ENCODE measurements around the gene SLC26A1.
"Not testable (repeated sequence)": the region's sequence is repeated elsewhere in the genome, so short reads cannot be mapped to it uniquely, and the experiment has no call there.

SLC26A1 gene

DNA sequence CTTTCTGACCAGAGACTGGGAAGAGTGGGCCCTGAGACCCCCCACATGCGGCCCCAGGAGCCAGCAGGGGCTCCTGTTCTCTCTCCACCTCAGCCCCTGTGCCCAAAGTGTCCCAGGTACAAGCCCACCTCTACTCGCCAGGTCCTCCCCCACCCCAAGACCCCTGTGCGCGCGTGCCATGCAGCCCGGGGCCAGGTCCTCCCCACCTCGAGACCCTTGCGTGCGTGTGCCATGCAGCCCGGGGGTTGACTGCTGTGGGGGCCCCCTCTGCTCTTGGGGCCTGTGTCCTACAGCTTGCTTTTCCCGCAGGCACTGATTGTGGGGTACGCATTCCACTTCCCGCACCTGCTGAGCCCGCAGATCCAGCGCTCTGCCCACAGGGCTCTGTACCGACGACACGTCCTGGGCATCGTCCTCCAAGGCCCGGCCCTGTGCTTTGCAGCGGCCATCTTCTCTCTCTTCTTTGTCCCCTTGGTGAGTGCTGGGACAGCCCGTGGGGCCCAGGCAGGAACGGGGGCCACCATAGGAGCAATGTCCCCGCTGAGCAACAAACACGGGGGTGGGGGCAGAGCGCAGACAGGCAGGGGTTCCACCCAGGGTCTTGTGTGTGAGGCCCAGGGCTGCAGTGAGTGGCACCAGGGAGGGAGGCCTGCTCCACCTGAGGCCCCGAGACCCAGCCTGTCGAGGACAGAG lies 40.2 kb downstream of the SLC26A1 start:
- no peak for DNase-seq

DNA sequence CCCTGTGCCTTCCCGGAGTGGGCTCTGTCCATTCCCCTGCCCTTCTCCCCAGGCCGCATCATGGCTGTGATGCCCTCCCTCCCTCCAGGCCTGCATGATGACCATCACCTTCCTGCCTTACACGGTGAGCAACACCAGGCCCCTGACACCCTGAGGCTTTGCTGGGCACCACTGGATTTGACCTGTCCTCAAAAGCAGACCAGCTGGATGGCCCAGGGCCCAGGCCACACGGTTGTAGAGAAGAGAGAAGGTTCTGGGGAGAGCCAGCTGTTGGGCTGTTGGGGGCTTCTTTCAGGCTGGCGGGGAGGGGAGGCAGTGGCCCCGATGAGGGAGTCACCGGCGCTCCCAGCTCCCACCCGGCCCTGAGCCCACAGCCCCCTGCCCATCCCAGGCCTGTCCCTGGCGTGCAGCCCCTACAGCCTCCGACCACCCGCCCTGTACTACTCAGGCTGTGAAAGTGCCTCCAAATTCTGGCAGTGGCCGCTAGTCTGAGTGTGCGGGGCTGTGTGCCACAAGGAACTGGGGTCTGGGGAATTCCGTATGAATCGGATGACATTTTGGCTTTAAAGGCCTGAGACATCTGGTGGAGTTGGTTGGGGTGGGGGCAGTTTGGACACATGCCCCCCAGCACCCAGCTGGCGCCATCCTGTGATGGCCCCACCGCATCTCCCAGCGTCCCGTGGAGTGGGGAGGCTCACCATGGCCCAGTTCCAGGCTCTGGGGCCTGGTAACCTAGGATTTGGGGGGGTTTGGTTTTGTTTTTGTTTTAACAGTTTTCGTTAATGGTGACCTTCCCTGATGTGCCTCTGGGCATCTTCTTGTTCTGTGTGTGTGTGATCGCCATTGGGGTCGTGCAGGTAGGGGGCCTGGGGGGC lies 41.4 kb downstream of the SLC26A1 start:
- DNase-seq = no peak

DNA sequence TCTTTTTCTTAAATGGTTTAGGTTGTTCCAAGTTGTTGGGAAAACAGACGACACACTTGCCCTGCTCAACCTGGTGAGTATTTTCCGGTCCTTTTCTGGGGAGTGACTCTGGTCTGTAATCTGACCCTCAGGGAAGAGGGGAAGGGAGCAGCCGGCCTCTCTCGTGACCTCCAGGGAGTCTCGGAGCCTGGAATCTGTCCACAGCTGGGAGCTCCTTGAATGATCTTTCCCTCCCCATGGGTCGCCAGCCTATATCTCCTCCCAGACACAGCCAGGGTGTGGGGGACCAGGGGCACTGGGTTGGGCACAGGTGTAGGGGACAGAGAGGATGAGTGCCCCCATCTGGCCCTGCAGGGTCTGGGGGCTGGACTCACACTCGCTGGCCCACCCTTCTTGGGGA lies 42.0 kb downstream of the SLC26A1 start:
- DNase-seq = no peak

DNA sequence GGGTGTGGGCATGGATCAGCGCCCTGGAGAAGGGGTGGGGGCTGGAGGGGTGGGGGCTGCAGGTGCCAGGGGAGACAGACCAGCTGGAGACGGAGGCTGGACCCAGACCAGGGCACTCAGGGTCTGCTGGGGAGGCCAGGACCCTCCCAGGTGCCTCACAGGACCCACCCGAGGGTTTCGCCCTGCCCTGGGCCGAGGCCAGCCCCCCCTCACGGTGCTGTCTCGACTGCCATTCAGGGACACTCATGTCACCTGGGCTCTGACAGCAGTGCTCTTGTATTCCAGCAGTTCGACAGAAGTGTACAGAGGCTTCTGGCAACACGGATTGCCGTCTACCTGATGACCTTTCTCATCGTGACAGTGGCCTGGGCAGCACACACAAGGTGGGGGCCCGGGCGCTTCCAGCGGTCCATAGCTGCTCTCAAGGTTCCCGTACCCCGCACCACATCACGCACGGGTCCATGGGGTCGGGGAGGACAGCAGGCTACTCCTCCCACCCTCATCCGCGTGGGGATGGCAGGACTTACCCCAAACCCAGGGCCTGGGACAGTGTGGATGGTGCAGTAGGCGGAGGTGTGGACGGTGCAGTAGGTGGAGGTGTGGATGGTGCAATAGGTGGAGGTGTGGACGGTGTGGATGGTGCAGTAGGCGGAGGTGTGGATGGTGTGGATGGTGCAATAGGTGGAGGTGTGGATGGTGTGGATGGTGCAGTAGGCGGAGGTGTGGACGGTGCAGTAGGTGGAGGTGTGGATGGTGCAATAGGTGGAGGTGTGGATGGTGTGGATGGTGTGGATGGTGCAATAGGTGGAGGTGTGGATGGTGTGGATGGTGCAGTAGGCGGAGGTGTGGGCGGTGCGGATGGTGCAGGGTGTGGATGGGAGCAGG lies 42.8 kb downstream of the SLC26A1 start:
- DNase-seq = no peak

DNA sequence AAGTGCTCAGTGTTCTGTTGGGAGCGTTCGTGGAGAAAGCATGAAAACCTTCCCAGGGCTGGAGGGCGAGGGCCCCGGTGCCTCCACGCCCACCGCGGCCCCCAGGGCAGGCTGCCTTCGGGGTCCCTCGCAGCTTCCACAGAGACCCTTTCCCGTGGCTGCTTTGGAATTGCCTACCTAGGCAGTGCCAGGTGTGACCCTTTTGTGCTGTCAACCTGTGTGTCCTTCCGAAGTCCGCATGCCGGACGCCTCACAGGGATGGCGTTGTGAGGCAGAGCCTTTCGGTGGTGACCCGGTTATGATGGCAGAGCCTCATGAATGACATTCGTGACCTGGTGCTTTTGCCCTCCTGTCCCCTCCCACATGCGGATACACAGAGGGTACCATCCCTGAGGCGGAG lies 43.5 kb downstream of the SLC26A1 start:
- DNase-seq = no peak

DNA sequence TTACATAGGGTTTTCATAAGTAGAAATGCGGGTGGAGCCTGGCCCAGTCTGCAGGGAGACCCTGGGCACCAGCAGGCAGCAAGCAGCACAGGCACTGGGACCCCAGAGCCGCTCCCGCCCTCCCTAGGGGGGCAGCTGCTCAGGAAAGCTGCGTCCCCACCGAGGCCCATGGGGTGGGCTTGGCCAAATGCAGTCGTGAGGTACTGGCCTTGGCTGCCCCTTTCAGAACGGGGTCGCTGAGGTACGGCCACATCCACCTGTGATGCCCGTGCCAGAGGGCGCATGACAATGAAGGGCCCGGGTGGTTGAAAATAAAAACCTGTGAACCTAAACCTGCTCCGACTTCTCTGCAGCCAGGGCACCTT lies 44.3 kb downstream of the SLC26A1 start:
- no peak for DNase-seq

DNA sequence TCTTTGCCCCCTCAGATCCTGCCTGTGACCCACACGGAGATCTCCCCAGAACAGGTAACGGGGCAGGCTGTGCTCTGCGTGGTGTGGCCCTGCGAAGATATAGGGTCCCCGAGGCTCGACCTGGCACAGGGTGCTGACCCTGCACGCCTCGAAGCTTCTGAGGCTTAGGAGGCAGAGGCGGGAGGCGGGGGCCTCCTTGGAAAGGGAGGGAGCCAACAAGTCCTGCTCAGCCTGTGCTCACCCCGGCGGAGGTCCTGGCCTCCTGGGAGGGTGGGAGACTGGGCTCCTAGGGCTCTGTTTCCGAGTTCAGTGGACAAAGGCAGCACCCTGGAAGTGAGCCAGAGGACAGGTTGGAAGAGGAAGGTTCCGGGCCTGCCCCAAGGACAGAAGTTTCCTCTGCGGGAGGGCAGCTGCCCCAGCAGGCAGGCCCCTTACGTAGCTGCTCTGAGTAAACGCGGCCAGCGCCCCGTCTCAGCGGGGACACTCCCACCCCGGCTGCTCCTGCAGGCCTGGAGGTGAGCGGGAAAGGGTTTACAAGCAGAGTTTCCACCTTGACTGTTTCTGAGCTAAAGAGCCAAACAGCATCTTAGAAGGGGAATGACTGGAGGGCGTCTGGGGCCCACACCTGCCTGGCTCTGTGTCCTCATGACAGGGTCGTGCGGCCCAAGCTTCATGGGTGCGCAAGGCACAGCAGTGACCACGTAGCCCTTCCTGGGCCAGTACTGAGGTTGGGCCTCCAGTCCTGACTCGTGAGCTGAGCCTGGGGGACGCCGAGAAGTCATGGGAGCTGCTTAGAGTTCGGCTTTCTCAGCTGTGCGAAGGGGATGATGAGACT lies 44.9 kb downstream of the SLC26A1 start:
- no peak for DNase-seq

DNA sequence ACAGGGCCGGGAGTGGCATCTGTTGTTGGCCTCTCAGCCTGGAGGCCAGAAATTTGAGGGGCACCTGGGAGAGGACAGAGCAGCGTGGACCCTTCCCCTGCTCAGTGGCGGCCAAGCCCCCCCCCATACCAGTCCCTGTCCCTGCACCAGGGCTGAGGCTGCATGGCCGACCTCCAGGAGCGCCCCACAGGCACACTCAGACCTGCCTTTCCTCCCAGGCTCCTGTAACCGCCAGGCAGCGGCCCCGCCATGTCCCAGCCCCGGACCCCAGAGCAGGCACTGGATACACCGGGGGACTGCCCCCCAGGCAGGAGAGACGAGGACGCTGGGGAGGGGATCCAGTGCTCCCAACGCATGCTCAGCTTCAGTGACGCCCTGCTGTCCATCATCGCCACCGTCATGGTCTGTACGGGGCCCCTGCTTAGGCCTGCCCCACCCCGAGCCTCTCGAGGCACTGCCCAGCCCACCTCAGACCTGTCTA lies 45.7 kb downstream of the SLC26A1 start:
- DNase-seq = no peak

DNA sequence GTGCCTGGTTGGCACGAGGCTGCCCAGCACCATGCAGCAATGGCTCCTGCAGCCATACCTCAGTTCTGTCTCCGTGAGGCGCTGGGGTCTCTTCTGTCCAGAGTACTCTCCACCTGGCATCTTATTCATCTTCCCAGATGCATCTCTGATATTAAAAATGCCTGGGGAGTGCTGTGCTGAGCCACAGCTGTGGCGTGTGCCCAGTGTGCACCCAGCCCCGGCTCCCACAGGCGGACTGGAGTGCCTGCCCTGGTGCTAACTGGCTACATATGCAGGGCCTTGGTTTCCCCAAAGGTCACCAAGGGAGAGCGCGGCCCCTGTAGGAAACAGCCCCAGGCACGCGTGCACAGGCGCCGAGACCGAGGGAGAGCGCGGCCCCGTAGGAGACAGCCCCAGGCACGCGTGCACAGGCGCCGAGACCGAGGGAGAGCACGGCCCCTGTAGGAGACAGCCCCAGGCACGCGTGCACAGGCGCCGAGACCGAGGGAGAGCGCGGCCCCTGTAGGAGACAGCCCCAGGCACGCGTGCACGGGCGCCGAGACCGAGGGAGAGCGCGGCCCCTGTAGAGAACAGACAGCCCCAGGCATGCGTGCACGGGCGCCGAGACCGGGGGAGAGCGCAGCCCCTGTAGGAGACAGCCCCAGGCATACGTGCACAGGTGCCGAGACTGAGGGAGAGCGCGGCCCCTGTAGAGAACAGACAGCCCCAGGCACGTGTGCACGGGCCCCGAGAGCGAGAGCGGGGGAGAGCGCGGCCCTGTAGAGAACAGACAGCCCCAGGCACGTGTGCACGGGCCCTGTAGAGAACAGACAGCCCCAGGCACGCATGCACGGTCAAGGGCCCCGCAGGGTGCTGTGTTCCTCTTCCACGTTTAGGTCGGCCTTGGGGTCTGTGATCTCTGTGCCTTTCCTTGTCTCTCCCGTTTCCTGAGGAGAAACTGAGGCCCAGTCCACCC lies 46.4 kb downstream of the SLC26A1 start:
- DNase-seq = no peak

DNA sequence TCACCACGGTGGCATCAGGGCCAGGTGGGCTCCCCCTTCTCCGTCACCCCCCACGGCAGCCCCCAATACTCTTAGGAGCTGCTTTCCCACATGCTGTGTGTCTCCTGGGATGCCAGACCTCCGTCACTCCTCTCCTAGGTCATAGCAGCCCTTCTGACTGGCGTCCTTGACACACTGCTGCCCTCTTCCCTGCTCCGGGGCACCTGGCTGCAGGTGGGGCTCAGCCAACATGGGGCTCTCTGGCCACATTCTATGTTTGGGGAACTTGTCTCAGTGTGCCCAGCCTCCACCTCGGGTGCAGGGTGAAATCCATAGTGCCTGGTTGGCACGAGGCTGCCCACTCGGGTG lies 47.1 kb downstream of the SLC26A1 start:
- DNase-seq = no peak

DNA sequence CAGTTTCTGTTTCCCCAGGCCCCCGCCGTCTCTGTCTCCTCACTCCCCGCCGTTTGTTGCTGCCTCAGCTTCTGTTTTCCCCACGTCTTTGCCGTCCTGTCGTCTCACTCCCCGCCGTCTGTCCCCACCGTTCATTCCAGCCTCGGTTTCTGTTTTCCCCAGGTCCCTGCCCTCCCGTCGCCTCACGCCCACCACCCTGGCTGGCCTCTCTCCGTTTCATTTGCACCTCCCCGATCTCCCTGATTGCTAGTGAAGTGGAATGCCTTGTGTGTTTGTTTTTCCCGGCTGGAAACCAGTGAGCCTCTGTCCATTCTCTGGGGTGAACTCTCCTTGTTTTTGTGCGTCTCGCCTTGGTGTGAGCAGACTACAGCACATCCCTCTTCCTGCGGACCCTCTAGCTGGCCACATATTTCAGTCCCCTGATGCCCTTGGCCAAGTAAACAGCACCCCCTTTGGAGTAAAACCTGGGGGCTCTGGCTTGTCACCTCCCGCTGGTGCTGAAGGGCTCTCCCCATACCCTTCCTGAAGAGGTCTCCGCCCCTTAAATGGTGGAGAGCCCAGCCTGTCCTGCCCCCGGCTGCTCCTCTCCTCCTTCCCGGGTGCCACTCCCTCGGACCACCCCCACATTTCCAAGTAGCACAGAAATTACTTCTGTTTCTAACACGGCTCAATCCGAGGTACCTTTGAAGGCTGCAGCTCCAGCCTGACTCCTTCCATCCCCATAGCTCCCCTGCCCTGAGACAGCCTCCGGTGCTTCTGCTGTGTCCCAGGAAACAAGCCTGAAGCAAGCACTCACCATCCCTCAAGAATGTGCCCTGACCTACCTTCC lies 47.7 kb downstream of the SLC26A1 start:
- no peak for DNase-seq

DNA sequence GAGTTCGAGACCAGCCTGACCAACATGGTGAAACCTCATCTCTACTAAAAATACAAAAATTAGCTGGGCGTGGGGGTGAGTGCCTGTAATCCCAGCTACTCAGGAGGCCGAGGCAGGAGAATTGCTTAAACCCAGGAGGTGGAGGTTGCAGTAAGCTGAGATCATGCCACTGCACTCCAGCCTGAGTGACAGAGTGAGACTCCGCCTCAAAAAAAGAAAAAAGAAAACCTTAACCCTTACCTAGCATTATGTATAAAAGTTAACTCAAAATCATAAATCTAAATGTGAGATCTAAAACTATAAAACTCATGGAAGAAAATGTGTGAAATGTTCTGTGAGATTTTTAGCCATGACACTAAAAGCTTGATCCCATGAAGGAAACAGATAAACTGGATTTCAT lies 53.7 kb downstream of the SLC26A1 start:
- DNase-seq = not testable (repeated sequence)
